PC-3 (cell line): ENCODE measurements around the gene PRUNE1. TPM values are rescaled to one million over a fixed set of nuclear protein-coding genes. Genes with fewer than 3 reads are reported as not detected.

Experiments used
- ATAC-seq: fragments of 200-7000 bp; cut with Tn5 transposase; 2 replicates; pipeline ENCODE4 v1.9.1; 2020; ENCODE audit warnings: mild to moderate bottlenecking, moderate library complexity
- BruUV-seq: library from RNA; stranded (reverse); fragments of 400-500 nt; replicated peaks from 2 replicates; lab custom pipeline; 2021; lab: Mats Ljungman, UMichigan
- CTCF ChIA-PET: fragments of 300-600 bp; sonication (Branson Sonifier 250); formaldehyde crosslinking; loops from one replicate; lab custom pipeline; 2022; ENCODE audit warnings: antibody characterized with exemption; lab: Charles Lee
- POLR2A ChIA-PET: fragments of 300-600 bp; sonication (Branson Sonifier 250); formaldehyde crosslinking; loops from one replicate; lab custom pipeline; 2022; ENCODE audit warnings: antibody characterized with exemption; ENCODE audit not compliant: unreplicated experiment; lab: Charles Lee
- DNase-seq: peaks from one replicate; pipeline ENCODE4 v3.0.0-alpha.2; 2015
- H2AFZ ChIP-seq: fragments of 300-600 bp; sonication (generic); 2 replicates; pipeline ENCODE4 v1.6.0; 2016; ENCODE audit warnings: antibody characterized with exemption, low read length
- H3F3A ChIP-seq: fragments of 300-600 bp; sonication (generic); one replicate; pipeline ENCODE4 v1.6.0; 2017; ENCODE audit warnings: antibody characterized with exemption, low read length, control low read depth, mild to moderate bottlenecking; ENCODE audit not compliant: unreplicated experiment
- H3K27ac ChIP-seq: fragments of 300-600 bp; sonication (generic); 2 replicates; pipeline ENCODE4 v1.5.1; 2016; ENCODE audit warnings: mild to moderate bottlenecking, low read length
- H3K27me3 ChIP-seq: fragments of 300-600 bp; sonication (generic); 2 replicates; pipeline ENCODE4 v1.6.1; 2016; ENCODE audit warnings: low read length, mixed read lengths
- H3K36me3 ChIP-seq: fragments of 300-600 bp; sonication (generic); 2 replicates; pipeline ENCODE4 v1.6.1; 2016; ENCODE audit warnings: low read depth, mixed run types, low read length, mixed read lengths
- H3K4me1 ChIP-seq: fragments of 300-600 bp; sonication (generic); 2 replicates; pipeline ENCODE4 v1.5.1; 2016; ENCODE audit warnings: low read length; ENCODE audit not compliant: insufficient read depth
- H3K4me2 ChIP-seq: fragments of 300-600 bp; sonication (generic); 2 replicates; pipeline ENCODE4 v1.6.0; 2016; ENCODE audit warnings: low read length
- H3K4me3 ChIP-seq: fragments of 300-600 bp; sonication (generic); 2 replicates; pipeline ENCODE4 v1.5.1; 2016; ENCODE audit warnings: mild to moderate bottlenecking, low read length, mixed read lengths
- H3K79me2 ChIP-seq: fragments of 300-600 bp; sonication (generic); 2 replicates; pipeline ENCODE4 v1.6.1; 2017; ENCODE audit warnings: low read length, mixed read lengths
- H3K9ac ChIP-seq: fragments of 300-600 bp; sonication (generic); 2 replicates; pipeline ENCODE4 v1.6.0; 2016; ENCODE audit warnings: mild to moderate bottlenecking, low read length
- H3K9me2 ChIP-seq: fragments of 300-600 bp; sonication (generic); replicated peaks from 2 replicates; pipeline ENCODE4 v1.6.1; 2016; ENCODE audit warnings: mixed run types, low read length, mixed read lengths
- H3K9me3 ChIP-seq: fragments of 300-600 bp; sonication (generic); 2 replicates; pipeline ENCODE4 v1.6.1; 2016; ENCODE audit warnings: low read length, mixed read lengths
- H4K20me1 ChIP-seq: fragments of 300-600 bp; sonication (generic); 2 replicates; pipeline ENCODE4 v1.6.1; 2016; ENCODE audit warnings: low read length, mixed read lengths
- EZH2 ChIP-seq: fragments of 300-600 bp; sonication (generic); IDR thresholded peaks from one replicate; pipeline ENCODE4 v1.6.1; 2017; ENCODE audit warnings: antibody characterized with exemption, mild to moderate bottlenecking, low read length; ENCODE audit not compliant: unreplicated experiment
- EZH2phosphoT487 ChIP-seq: fragments of 300-600 bp; sonication (generic); IDR thresholded peaks from 2 replicates; pipeline ENCODE4 v1.6.1; 2018; ENCODE audit warnings: mild to moderate bottlenecking, antibody characterized with exemption, low read length, borderline replicate concordance
- intact Hi-C: fragments of 100-400 bp; cut with micrococcal nuclease; formaldehyde crosslinking; loops from 2 replicates; pipeline ENCODE4 v1.9.0; 2023
- total RNA-seq: library from RNA; depleted of rRNA; stranded (reverse); fragments of >200 nt; gene quantifications from 2 replicates; pipeline ENCODE4 v1.2.3, GENCODE V29; 2014
- TF ChIP-seq, protein P1 (sequence below): fragments of 300-600 bp; sonication (generic); conservative IDR thresholded peaks from 2 replicates; pipeline ENCODE4 v1.5.1; 2017; ENCODE audit warnings: antibody characterized with exemption, low read depth, mild to moderate bottlenecking, low read length

PRUNE1 gene
- total RNA-seq, 1 experiment from 2014 or later, result 20.3 TPM

DNA sequence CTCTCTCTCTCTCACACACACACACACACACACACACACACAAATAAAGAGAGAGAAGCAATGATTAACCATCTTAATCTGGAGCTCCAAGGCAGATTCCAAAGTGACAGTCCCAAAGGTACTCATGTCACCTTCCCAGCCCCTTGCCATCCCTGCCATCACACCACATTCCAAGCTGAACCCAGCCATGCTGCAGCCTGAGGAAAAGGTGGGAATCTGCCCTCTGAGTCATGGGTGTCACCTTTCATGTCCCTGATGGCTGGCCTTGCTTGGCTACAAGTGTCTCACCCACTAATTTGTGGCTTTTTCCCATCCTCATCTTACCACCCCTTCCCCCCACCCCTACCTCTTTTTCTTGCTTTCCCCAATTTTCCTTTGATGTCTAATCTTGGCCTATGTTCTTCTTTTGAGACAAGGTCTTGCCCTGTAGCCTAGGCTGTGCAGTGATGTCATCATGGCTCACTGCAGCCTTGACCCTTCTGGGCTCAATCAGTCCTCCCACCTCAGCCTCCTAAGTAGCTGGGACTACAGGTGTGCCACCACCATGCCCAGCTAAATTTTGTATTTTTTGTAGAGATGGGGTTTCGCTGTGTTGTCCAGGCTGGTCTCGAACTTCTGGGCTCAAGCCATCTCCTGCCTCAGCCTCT, 22.9 kb upstream of the PRUNE1 start:
- ATAC-seq, result no peak
- Histone ChIP-seq H3F3A (no peaks in the 10 kb centered on the region), H3K27me3 (no peaks in the 10 kb centered on the region), H2AFZ (no peak overlapping the region), H4K20me1 (no peaks in the 10 kb centered on the region), H3K9ac (no peak overlapping the region), H3K27ac (no peak overlapping the region), H3K36me3 (no peaks in the 10 kb centered on the region), H3K4me3 (no peak overlapping the region), H3K4me2 (no peak overlapping the region), H3K9me2 (no peaks in the 10 kb centered on the region), H3K4me1 (peaks cover 22% of the 10 kb centered on the region), H3K79me2 (no peaks in the 10 kb centered on the region), H3K9me3 (no peaks in the 10 kb centered on the region)
- ChIA-PET POLR2A (no interaction called here), CTCF (interaction anchor here (0.6 kb wide), 1 partner anchor 178 kb away, joined by 5 read pairs; no protein-coding TSS in a partner anchor)
- TF ChIP-seq EZH2phosphoT487 (no peak), EZH2 (no peak)
- TF ChIP-seq, protein P1, sequence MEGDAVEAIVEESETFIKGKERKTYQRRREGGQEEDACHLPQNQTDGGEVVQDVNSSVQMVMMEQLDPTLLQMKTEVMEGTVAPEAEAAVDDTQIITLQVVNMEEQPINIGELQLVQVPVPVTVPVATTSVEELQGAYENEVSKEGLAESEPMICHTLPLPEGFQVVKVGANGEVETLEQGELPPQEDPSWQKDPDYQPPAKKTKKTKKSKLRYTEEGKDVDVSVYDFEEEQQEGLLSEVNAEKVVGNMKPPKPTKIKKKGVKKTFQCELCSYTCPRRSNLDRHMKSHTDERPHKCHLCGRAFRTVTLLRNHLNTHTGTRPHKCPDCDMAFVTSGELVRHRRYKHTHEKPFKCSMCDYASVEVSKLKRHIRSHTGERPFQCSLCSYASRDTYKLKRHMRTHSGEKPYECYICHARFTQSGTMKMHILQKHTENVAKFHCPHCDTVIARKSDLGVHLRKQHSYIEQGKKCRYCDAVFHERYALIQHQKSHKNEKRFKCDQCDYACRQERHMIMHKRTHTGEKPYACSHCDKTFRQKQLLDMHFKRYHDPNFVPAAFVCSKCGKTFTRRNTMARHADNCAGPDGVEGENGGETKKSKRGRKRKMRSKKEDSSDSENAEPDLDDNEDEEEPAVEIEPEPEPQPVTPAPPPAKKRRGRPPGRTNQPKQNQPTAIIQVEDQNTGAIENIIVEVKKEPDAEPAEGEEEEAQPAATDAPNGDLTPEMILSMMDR, result no peak
- DNase-seq, result peak; percentile 27
- intact Hi-C loops, result no loop called here
- BruUV-seq, result no TSS peak

DNA sequence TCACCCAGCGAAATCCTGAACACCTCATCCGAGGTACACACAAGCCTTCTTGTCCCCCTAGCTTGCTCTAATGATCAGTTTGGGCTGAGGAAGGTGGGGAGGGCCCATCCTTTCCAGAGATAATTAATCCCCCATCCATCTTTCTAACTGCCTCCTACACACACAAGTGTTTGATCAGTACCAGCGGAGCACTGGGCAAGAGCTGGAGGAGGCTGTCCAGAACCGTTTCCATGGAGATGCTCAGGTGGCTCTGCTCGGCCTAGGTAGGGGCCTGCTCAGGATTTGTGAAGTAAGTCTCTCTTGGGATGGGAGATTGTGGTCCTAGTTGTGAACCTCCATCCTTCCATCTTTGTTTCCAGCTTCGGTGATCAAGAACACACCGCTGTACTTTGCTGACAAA, 20.3 kb upstream of the PRUNE1 start:
- no TSS peak for BruUV-seq
- CTCF ChIA-PET, result no interaction called here

GRCh38 chr1:150992626-150993025, 15.6 kb upstream of the PRUNE1 start:
- Histone ChIP-seq H3K79me2 (no peaks in the 10 kb centered on the region), H3K4me2 (no peak overlapping the region), H3F3A (no peaks in the 10 kb centered on the region), H3K9me3 (no peaks in the 10 kb centered on the region), H4K20me1 (no peaks in the 10 kb centered on the region), H3K9ac (no peak overlapping the region), H3K4me1 (no peaks in the 10 kb centered on the region; the same call in 1 of the 2 replicates), H2AFZ (no peak overlapping the region), H3K4me3 (no peak overlapping the region), H3K27ac (no peak overlapping the region), H3K9me2 (no peaks in the 10 kb centered on the region), H3K36me3 (no peaks in the 10 kb centered on the region), H3K27me3 (no peaks in the 10 kb centered on the region)
- intact Hi-C loops, result loop anchor here (10.0 kb wide), 1 partner anchor 428 kb away; no protein-coding TSS in a partner anchor
- DNase-seq (no peak), ATAC-seq (no peak)
- TF ChIP-seq, protein P1, result no peak
- no peak for TF ChIP-seq EZH2
- no peak for TF ChIP-seq EZH2phosphoT487
- BruUV-seq, result no TSS peak
- POLR2A ChIA-PET, result no interaction called here
- CTCF ChIA-PET, result no interaction called here

More for the DNA sequence above, 20.3 kb upstream of the PRUNE1 start:
- peaks cover 5% of the 10 kb centered on the region for H3K4me1 ChIP-seq
- no peak for TF ChIP-seq EZH2phosphoT487
- TF ChIP-seq, protein P1, result no peak
- TF ChIP-seq EZH2, result no peak
- H3K27ac ChIP-seq, result no peak overlapping the region
- H3K79me2 ChIP-seq, result no peaks in the 10 kb centered on the region
- no peak for ATAC-seq
- no peak overlapping the region for H3K4me3 ChIP-seq
- H3K9ac ChIP-seq, result no peak overlapping the region
- no peaks in the 10 kb centered on the region for H3K9me3 ChIP-seq
- H3K27me3 ChIP-seq, result no peaks in the 10 kb centered on the region
- intact Hi-C loops, result no loop called here
- H3K4me2 ChIP-seq, result no peak overlapping the region
- H2AFZ ChIP-seq, result no peak overlapping the region
- H3F3A ChIP-seq, result no peaks in the 10 kb centered on the region
- H3K9me2 ChIP-seq, result no peaks in the 10 kb centered on the region
- H3K36me3 ChIP-seq, result no peaks in the 10 kb centered on the region
- no peaks in the 10 kb centered on the region for H4K20me1 ChIP-seq
- POLR2A ChIA-PET, result no interaction called here
- no peak for DNase-seq
